ENCODE results near the gene OOSP4B. TPM values are rescaled to one million over a fixed set of nuclear protein-coding genes. Genes with fewer than 3 reads are reported as not detected.
"Not testable (repeated sequence)": the region's sequence is repeated elsewhere in the genome, so short reads cannot be mapped to it uniquely, and the experiment has no call there.

The OOSP4B gene
- not detected in 2 replicates for total RNA-seq
- not detected in 2 replicates for polyA plus RNA-seq

DNA sequence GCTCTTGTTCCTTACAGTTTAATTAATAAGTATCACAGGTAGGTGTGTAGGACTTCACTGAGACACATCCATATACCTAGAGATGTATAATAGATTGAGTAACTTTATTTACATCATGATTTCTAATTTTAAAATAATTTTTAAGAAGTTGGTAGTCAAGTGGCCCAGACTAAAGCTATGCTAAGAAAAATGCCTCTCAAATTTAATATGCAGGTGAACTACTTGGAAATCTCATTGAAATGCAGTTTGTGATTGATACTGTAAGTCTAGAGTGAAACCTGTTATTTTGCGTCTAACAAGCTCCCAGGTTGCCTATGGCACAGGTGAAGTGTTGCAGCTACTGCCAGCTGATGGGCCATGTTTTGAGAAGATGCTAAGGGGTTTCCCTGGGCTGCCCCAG, at the start of gene OOSP4B:
OOSP4B (plus strand) TSS at position 301 of the 400 bp plus-strand sequence.
- DNase-seq (ENCODE audit: low read depth in 1 of 2, low spot score in 1 of 2), result no peak
- H3K27me3 ChIP-seq, result no peaks in the 10 kb centered on the region
- H3K36me3 ChIP-seq, result no peaks in the 10 kb centered on the region
- H3K4me1 ChIP-seq (ENCODE audit: low read depth), result no peaks in the 10 kb centered on the region
- H3K27ac ChIP-seq, result no peak within 1 kb of the TSS
- no peak within 1 kb of the TSS for H3K4me3 ChIP-seq
- TF ChIP-seq CTCF (IDR thresholded peaks at IDR 0.05; ENCODE audit: low read depth, low read length), result no peak
- H3K9me3 ChIP-seq (ENCODE audit: low read depth), result no peaks in the 10 kb centered on the region

DNA sequence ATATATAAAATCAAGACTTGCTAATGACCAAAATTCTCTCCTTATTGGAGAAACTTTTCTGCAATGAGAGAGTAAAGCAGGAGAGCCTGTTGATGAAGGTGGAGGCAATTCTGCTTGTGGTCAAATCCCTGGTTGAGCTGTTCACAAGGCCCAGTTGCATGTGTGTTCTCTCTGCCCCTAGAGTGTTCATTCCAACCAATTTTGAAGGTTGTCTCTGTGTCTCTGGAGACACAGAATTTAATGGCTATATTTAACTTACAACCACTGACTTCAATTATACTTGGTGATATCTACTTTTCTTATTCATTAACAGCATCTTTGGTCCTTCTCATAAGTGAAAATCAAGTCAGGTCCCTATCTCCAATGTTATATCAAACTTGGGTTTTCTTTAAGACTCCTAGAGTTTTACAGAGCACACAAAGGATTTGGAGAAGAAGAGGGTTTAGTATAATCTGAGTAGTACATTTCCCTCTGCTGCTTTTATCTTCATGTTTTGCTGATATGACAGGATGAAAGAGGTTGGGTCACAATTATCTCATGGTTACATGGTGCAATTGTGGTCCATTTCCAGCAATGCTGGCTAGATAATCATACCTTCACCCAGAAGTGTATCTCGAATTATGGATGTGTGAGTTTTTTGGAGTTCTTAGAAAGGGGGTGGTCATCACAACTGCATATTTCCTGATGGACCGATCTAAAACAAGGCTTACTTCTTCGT, 49.1 kb upstream of the OOSP4B start:
- Histone ChIP-seq H3K9me3 (ENCODE audit: low read depth) (no peaks in the 10 kb centered on the region), H3K27me3 (no peaks in the 10 kb centered on the region), H3K36me3 (no peaks in the 10 kb centered on the region), H3K4me1 (ENCODE audit: low read depth) (peaks cover 33% of the 10 kb centered on the region), H3K4me3 (no peak overlapping the region), H3K27ac (no peak overlapping the region)
- TF ChIP-seq CTCF (IDR thresholded peaks at IDR 0.05; ENCODE audit: low read depth, low read length), result no peak
- no peak for DNase-seq (ENCODE audit: low read depth in 1 of 2, low spot score in 1 of 2)

DNA sequence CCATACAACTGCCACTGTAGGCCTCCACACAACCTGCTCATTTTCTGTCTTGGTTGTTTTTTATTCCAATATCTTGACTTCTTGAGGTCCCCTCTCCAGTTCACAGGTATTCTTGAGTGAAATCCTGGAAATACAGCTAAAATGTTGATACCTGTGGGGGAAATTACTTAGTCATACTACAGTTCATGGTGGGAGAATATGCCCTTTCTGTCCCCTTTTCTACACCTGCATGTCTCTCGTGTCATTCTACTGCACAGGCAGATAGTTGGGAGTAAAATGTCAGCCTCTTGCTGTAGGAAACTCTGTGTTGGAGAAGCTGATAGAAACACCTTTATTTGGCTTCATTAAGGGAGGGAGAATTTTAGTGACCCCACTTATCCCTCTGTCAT, 48.6 kb upstream of the OOSP4B start:
- Histone ChIP-seq H3K27me3 (no peaks in the 10 kb centered on the region), H3K9me3 (ENCODE audit: low read depth) (no peaks in the 10 kb centered on the region), H3K4me1 (ENCODE audit: low read depth) (peaks cover 29% of the 10 kb centered on the region), H3K27ac (no peak overlapping the region), H3K4me3 (no peak overlapping the region), H3K36me3 (no peaks in the 10 kb centered on the region)
- TF ChIP-seq CTCF (IDR thresholded peaks at IDR 0.05; ENCODE audit: low read depth, low read length), result no peak
- DNase-seq (ENCODE audit: low read depth in 1 of 2, low spot score in 1 of 2), result no peak

GRCh38 chr11:59973097-59973496, 43.9 kb upstream of the OOSP4B start:
- Histone ChIP-seq H3K4me1 (ENCODE audit: low read depth) (peaks cover 12% of the 10 kb centered on the region), H3K27me3 (no peaks in the 10 kb centered on the region), H3K9me3 (ENCODE audit: low read depth) (no peaks in the 10 kb centered on the region), H3K36me3 (no peaks in the 10 kb centered on the region), H3K4me3 (no peak overlapping the region), H3K27ac (no peak overlapping the region)
- TF ChIP-seq CTCF (IDR thresholded peaks at IDR 0.05; ENCODE audit: low read depth, low read length), result no peak
- no peak for DNase-seq (ENCODE audit: low read depth in 1 of 2, low spot score in 1 of 2)

DNA sequence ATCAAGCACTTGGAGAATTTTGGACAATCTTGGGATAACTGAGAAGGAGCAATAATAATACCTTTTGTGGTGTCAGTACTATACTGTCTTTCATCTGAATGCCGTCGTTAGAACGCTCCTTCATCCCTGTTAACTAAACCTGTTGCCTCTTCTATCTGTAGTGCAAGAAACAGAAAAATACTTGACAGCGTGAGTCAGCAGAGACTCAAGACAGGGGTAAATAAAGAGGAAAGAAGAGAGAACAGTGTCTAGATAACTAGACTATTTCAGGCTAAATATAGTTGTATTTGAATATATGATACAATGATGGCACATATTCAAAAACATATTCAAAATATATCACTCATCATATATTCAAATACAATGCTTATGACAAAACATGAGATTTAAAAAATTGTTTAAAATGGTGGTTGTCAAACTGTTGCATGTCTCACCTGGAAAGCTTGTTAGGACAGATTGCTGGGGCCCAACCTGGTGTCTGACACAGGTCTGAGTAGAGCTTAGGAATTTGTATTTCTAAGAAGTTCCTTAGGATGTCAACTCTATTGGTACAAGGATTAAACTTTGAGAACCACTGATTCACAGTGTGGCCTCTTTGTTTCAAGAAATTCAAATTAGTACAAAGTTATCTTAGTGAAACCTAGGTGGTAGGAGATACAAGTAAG, 35.7 kb upstream of the OOSP4B start:
- no peak overlapping the region for H3K4me3 ChIP-seq
- H3K27me3 ChIP-seq, result no peaks in the 10 kb centered on the region
- TF ChIP-seq CTCF (IDR thresholded peaks at IDR 0.05; ENCODE audit: low read depth, low read length), result no peak
- H3K36me3 ChIP-seq, result no peaks in the 10 kb centered on the region
- H3K4me1 ChIP-seq (ENCODE audit: low read depth), result peaks cover 3% of the 10 kb centered on the region
- no peak for DNase-seq (ENCODE audit: low read depth in 1 of 2, low spot score in 1 of 2)
- H3K27ac ChIP-seq, result no peak overlapping the region
- no peaks in the 10 kb centered on the region for H3K9me3 ChIP-seq (ENCODE audit: low read depth)

DNA sequence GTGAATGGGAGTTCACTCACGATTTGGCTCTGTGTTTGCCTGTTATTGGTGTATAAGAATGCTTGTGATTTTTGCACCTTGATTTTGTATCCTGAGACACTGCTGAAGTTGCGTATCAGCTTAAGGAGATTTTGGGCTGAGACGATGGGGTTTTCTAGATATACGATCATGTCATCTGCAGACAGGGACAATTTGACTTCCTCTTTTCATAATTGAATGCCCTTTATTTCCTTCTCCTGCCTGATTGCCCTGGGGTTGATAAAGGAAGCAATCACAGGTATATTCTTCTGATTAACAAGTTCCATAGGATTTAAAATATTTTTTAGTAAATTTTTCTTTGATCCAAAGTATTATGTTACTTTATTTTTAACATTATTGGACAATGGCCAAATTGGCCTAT, 34.9 kb upstream of the OOSP4B start:
- H3K9me3 ChIP-seq (ENCODE audit: low read depth); DNase-seq (ENCODE audit: low read depth in 1 of 2, low spot score in 1 of 2); H3K4me3 ChIP-seq; H3K27me3 ChIP-seq; H3K36me3 ChIP-seq; H3K4me1 ChIP-seq (ENCODE audit: low read depth); H3K27ac ChIP-seq: not testable (repeated sequence)

Measured in cardiac muscle cell (in vitro differentiated cells and primary cell).